Measurements from ENCODE around the gene SDHA.
"Not testable (repeated sequence)": the region's sequence is repeated elsewhere in the genome, so short reads cannot be mapped to it uniquely, and the experiment has no call there.

DNA sequence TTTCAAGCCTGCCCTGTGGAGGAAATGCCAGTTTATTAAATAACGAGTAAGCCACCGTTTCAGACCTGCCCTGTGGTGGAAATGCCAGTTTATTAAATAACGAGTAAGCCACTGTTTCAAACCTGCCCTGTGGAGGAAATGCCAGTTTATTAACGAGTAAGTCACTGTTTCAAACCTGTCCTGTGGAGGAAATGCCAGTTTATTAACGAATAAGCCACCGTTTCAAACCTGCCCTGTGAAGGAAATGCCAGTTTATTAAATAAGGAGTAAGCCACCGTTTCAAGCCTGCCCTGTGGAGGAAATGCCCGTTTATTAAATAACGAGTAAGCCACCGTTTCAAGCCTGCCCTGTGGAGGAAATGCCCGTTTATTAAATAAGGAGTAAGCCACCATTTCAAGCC lies 33.9 kb downstream of the SDHA start:
- TF ChIP-seq, protein P1, sequence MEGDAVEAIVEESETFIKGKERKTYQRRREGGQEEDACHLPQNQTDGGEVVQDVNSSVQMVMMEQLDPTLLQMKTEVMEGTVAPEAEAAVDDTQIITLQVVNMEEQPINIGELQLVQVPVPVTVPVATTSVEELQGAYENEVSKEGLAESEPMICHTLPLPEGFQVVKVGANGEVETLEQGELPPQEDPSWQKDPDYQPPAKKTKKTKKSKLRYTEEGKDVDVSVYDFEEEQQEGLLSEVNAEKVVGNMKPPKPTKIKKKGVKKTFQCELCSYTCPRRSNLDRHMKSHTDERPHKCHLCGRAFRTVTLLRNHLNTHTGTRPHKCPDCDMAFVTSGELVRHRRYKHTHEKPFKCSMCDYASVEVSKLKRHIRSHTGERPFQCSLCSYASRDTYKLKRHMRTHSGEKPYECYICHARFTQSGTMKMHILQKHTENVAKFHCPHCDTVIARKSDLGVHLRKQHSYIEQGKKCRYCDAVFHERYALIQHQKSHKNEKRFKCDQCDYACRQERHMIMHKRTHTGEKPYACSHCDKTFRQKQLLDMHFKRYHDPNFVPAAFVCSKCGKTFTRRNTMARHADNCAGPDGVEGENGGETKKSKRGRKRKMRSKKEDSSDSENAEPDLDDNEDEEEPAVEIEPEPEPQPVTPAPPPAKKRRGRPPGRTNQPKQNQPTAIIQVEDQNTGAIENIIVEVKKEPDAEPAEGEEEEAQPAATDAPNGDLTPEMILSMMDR (IDR thresholded peaks at IDR 0.05), result not testable (repeated sequence)
- not testable (repeated sequence) for TF ChIP-seq POLR2A (IDR thresholded peaks at IDR 0.05); POLR2AphosphoS5 (IDR thresholded peaks at IDR 0.05; ENCODE audit: insufficient read depth in 1 of 2, low read depth in 1 of 2)
